Measurements from ENCODE around the gene RPL22L1.
"Not testable (repeated sequence)": the region's sequence is repeated elsewhere in the genome, so short reads cannot be mapped to it uniquely, and the experiment has no call there.

Gene RPL22L1

DNA sequence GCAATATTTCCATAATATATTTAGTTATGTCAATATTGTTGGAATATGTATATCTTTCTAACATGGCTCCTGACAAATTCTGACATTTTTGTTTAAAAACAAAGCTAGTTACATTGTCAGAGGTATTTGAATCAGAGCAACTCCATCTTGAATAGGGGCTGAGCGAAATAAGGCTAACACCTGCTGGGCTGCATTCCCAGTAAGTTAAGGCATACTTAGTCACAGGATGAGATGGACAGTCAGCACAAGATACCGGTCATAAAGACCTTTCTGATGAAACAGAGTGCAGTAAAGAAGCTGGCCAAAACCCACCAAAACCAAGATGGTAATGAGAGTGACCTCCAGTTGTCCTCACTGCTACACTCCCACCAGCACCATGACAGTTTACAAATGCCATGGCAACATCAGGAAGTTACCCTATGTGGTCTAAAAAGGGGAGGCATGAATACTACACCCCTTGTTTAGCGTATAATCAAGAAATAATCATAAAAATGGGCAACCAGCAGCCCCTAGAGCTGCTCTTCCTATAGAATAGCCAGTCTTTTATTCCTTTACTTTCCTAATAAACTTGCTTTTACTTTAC, 30.4 kb downstream of the RPL22L1 start:
- FAIRE-seq, result no peak
- TF ChIP-seq PAX5 (IDR thresholded peaks at IDR 0.05; ENCODE audit: insufficient read depth, low read length, severe bottlenecking) (no peak), POLR2A (IDR thresholded peaks at IDR 0.05; ENCODE audit: low read depth, low read length) (no peak), SPI1 (IDR thresholded peaks at IDR 0.05; ENCODE audit: low read depth, low read length) (no peak), POLR2AphosphoS5 (IDR thresholded peaks at IDR 0.05; ENCODE audit: low read depth, low read length) (no peak)

DNA sequence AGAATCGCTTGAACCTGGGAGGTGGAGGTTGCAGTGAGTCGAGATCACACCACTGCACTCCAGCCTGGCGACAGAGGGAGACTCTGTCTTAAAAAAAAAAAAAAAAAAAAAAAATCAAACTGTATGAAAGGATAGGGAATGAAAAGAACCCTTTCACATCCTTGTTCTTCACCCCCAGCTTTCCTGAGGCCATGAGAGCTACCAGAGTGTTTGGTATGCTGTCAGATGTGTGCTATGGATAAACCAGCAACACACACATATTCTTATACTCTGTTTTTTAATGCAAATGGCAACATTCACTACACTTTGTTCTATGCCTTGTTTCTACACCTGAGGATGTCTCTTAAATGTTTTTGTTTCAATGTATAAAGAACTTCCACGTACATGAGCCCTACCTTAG, 33.5 kb downstream of the RPL22L1 start:
- DNase-seq (ENCODE audit: insufficient read length, low spot score) (no peak), FAIRE-seq (no peak)
- no peak for TF ChIP-seq POLR2AphosphoS5 (IDR thresholded peaks at IDR 0.05; ENCODE audit: low read depth, low read length)
- no peak for TF ChIP-seq PAX5 (IDR thresholded peaks at IDR 0.05; ENCODE audit: insufficient read depth, low read length, severe bottlenecking)
- no peak for TF ChIP-seq SPI1 (IDR thresholded peaks at IDR 0.05; ENCODE audit: low read depth, low read length)
- TF ChIP-seq TAF1 (IDR thresholded peaks at IDR 0.05; ENCODE audit: low read depth, low read length), result no peak
- no peak for TF ChIP-seq POU2F2 (IDR thresholded peaks at IDR 0.05; ENCODE audit: low read depth, low read length)
- no peak for TF ChIP-seq POLR2A (IDR thresholded peaks at IDR 0.05; ENCODE audit: low read depth, low read length)

More for the DNA sequence above, 30.4 kb downstream of the RPL22L1 start:
- DNase-seq (ENCODE audit: insufficient read length, low spot score), result no peak

- no peak for TF ChIP-seq TAF1 (IDR thresholded peaks at IDR 0.05; ENCODE audit: low read depth, low read length)
- no peak for TF ChIP-seq PAX5 (IDR thresholded peaks at IDR 0.05; ENCODE audit: insufficient read depth, low read length, severe bottlenecking)
- TF ChIP-seq POLR2AphosphoS5 (IDR thresholded peaks at IDR 0.05; ENCODE audit: low read depth, low read length), result no peak
- no peak for TF ChIP-seq SPI1 (IDR thresholded peaks at IDR 0.05; ENCODE audit: low read depth, low read length)
- no peak for TF ChIP-seq POU2F2 (IDR thresholded peaks at IDR 0.05; ENCODE audit: low read depth, low read length)
- no peak for TF ChIP-seq POLR2A (IDR thresholded peaks at IDR 0.05; ENCODE audit: low read depth, low read length)
- DNase-seq (ENCODE audit: insufficient read length, low spot score) (no peak), FAIRE-seq (no peak)
Measured at GRCh38 chr3:170835336-170835735, 34.7 kb downstream of the RPL22L1 start.

DNA sequence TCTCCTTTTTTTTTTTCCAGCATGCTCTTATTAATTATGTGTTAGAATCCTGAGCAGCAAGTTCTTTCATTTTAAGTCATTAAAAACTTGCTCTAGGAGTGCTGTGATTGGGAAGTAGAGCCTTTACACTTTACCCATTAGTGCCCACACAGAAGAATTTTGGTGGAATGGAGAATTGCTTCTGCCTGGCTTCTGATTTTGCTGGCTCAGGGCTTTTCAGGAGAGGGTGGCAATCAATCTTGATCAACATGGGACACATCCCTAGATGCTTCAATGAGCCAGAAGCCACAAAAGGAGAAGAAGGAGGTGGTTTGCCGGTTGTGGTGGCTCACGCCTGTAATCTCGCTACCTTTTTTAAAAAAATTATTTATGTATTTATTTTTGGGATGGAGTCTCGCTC, 39.4 kb downstream of the RPL22L1 start:
- no peak for FAIRE-seq
- DNase-seq (ENCODE audit: insufficient read length, low spot score), result no peak
- TF ChIP-seq POLR2A (IDR thresholded peaks at IDR 0.05; ENCODE audit: low read depth, low read length) (no peak), SPI1 (IDR thresholded peaks at IDR 0.05; ENCODE audit: low read depth, low read length) (no peak)

DNA sequence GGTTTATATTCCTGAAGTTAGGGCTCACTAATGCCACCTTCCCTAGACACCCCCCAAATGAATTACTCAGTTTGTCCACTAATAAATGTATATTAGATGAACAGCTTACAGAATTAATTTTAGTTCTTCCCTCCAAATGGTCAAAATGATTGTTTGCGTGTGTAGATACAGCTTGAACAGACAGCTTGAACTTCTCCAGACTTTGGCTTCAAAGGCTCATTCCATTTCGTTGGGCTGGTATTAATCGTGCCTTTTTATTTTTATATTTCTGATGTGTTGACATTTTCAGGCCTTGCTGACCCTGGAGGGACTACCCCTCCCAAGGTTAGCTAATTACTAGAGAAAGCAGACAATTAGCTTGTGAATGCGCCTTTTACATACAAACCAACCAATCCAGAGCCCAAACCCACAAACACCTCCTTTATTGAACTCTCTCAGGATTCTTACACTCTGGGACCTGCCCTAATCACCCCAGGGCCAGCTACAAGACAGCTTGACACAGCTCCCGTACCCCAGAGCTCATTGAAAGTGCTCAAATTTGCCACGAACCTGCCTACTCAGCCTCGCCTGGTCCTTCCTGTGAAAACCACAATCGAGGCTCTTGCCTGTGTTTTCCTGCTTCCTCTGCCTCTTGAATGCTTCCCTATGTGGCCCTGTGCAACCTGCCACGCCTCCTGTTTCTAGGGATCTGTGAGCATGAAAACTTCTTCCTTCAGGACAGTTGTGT, 40.3 kb downstream of the RPL22L1 start:
- TF ChIP-seq POU2F2 (IDR thresholded peaks at IDR 0.05; ENCODE audit: low read depth, low read length) (no peak), POLR2A (IDR thresholded peaks at IDR 0.05; ENCODE audit: low read depth, low read length) (no peak), TAF1 (IDR thresholded peaks at IDR 0.05; ENCODE audit: low read depth, low read length) (no peak), POLR2AphosphoS5 (IDR thresholded peaks at IDR 0.05; ENCODE audit: low read depth, low read length) (no peak)
- FAIRE-seq (no peak), DNase-seq (ENCODE audit: insufficient read length, low spot score) (no peak)

- no peak for TF ChIP-seq POLR2A (IDR thresholded peaks at IDR 0.05; ENCODE audit: low read depth, low read length)
- no peak for TF ChIP-seq TAF1 (IDR thresholded peaks at IDR 0.05; ENCODE audit: low read depth, low read length)
- no peak for TF ChIP-seq POU2F2 (IDR thresholded peaks at IDR 0.05; ENCODE audit: low read depth, low read length)
- TF ChIP-seq POLR2AphosphoS5 (IDR thresholded peaks at IDR 0.05; ENCODE audit: low read depth, low read length), result no peak
- TF ChIP-seq SPI1 (IDR thresholded peaks at IDR 0.05; ENCODE audit: low read depth, low read length), result no peak
- TF ChIP-seq PAX5 (IDR thresholded peaks at IDR 0.05; ENCODE audit: insufficient read depth, low read length, severe bottlenecking), result no peak
- FAIRE-seq (no peak), DNase-seq (ENCODE audit: insufficient read length, low spot score) (no peak)
Measured at GRCh38 chr3:170826047-170826446, 43.9 kb downstream of the RPL22L1 start.

DNA sequence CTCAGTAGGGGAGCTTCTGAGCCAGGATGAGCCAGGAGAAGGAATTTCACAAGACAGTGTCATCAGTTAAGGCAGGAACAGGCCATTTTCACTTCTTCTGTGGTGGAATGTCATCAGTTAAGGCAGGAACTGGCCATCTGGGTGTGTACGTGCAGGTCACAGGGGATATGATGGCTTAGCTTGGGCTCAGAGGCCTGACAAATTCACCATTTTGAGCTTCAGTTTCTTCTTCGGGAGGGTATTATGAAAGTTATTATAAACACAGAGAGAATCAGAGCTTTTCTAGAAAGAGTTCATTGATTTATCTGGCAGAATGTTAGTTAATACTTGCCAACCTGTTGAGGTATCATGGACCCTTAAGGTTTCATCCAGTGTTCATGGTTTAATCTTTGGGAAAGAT, 46.4 kb downstream of the RPL22L1 start:
- DNase-seq (ENCODE audit: insufficient read length, low spot score); FAIRE-seq: not testable (repeated sequence)

- DNase-seq (ENCODE audit: insufficient read length, low spot score); FAIRE-seq: not testable (repeated sequence)
Measured at GRCh38 chr3:170818325-170818724, 51.7 kb downstream of the RPL22L1 start.

- not testable (repeated sequence) for DNase-seq (ENCODE audit: insufficient read length, low spot score); FAIRE-seq
Measured at GRCh38 chr3:170817471-170817870, 52.5 kb downstream of the RPL22L1 start.

- FAIRE-seq (no peak), DNase-seq (ENCODE audit: insufficient read length, low spot score) (no peak)
- TF ChIP-seq POLR2A (IDR thresholded peaks at IDR 0.05; ENCODE audit: low read depth, low read length) (no peak), TAF1 (IDR thresholded peaks at IDR 0.05; ENCODE audit: low read depth, low read length) (no peak), PAX5 (IDR thresholded peaks at IDR 0.05; ENCODE audit: insufficient read depth, low read length, severe bottlenecking) (no peak), SPI1 (IDR thresholded peaks at IDR 0.05; ENCODE audit: low read depth, low read length) (no peak), POU2F2 (IDR thresholded peaks at IDR 0.05; ENCODE audit: low read depth, low read length) (no peak), POLR2AphosphoS5 (IDR thresholded peaks at IDR 0.05; ENCODE audit: low read depth, low read length) (no peak)
Measured at GRCh38 chr3:170816841-170817240, 53.2 kb downstream of the RPL22L1 start.

DNA sequence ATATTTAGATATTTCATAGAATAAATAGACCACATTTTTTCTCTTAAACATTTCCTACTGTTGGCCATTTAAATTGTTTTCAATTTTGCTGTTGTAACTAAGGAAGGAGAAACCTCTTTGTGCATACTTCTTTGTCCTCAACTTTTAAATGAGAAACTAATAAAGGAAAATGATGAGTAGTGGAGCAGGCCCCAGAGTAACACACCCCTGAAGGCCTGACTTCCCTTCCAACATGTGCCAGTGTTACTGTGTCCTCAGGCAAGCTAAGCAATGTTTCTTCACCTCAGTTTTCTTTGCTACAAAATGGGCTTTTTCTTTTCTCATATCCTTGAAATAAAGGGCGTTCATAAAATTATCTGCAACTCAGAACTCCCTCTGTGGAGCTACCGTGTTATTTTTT, 53.7 kb downstream of the RPL22L1 start:
- TF ChIP-seq POU2F2 (IDR thresholded peaks at IDR 0.05; ENCODE audit: low read depth, low read length) (no peak), SPI1 (IDR thresholded peaks at IDR 0.05; ENCODE audit: low read depth, low read length) (no peak), PAX5 (IDR thresholded peaks at IDR 0.05; ENCODE audit: insufficient read depth, low read length, severe bottlenecking) (no peak), TAF1 (IDR thresholded peaks at IDR 0.05; ENCODE audit: low read depth, low read length) (no peak), POLR2AphosphoS5 (IDR thresholded peaks at IDR 0.05; ENCODE audit: low read depth, low read length) (no peak), POLR2A (IDR thresholded peaks at IDR 0.05; ENCODE audit: low read depth, low read length) (no peak)
- DNase-seq (ENCODE audit: insufficient read length, low spot score) (no peak), FAIRE-seq (no peak)
